Retinal pigment epithelial cell (primary cell): ENCODE results near the gene DUOX1.
"Not testable (repeated sequence)": the region's sequence is repeated elsewhere in the genome, so short reads cannot be mapped to it uniquely, and the experiment has no call there.

ENCODE experiments used
- DNase-seq: peaks from one replicate; pipeline ENCODE4 v3.0.0-alpha.2; 2010; ENCODE audit warnings: low read depth
- H3K4me3 ChIP-seq: 2 replicates; pipeline ENCODE4 v1.5.1; 2011; ENCODE audit warnings: mild to moderate bottlenecking, low read length, control low read depth, moderate library complexity
- CTCF ChIP-seq: conservative IDR thresholded peaks from 2 replicates; pipeline ENCODE4 v1.5.1; 2011; ENCODE audit warnings: low read depth, low read length, control low read depth, inconsistent platforms

DUOX1 gene

GRCh38 chr15:45129651-45130129 is at the start of gene DUOX1, which contains the start of gene DUOXA1:
Gene DUOX1 (plus strand): TSS chr15:45129994. CDS start chr15:45131967, 1,973 bp downstream.
Gene DUOXA1 (minus strand): TSS chr15:45129879. CDS start chr15:45123014, 6,865 bp downstream.
- H3K4me3 ChIP-seq = no peak within 1 kb of the TSS
- TF ChIP-seq CTCF = no peak
- no peak for DNase-seq

DNA sequence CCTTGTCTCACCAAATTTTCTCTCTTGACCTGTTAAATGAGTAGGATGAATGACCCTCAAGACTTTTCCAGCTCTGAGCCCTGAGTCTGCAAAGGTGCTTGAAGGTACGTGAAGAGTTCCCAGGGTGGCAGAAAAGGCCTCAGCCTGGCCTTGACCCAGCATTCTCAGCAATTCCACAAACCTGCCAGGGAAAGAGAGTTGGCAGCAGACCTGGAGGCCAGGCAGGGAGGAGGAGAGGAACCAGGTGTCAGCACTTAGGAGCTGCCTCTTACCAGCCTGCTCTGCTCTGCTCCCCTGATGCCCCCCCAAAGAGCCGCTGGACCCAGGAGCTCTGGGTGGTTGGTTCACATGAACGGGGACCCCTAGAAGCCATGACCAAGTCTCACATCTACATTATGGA is 49.2 kb upstream of the DUOX1 start:
- not testable (repeated sequence) for DNase-seq, H3K4me3 ChIP-seq

- H3K4me3 ChIP-seq, DNase-seq: not testable (repeated sequence)
Measured at GRCh38 chr15:45082412-45082811, 47.4 kb upstream of the DUOX1 start.

GRCh38 chr15:45083223-45083622 is 46.6 kb upstream of the DUOX1 start:
- no peak overlapping the region for H3K4me3 ChIP-seq
- TF ChIP-seq CTCF = no peak
- no peak for DNase-seq

- no peak overlapping the region for H3K4me3 ChIP-seq
- no peak for DNase-seq
- no peak for TF ChIP-seq CTCF
Measured at GRCh38 chr15:45084163-45084562, 45.6 kb upstream of the DUOX1 start.

- TF ChIP-seq CTCF = no peak
Measured at GRCh38 chr15:45087513-45087912, 42.3 kb upstream of the DUOX1 start.

GRCh38 chr15:45088801-45089711 is 40.7 kb upstream of the DUOX1 start:
- no peak for TF ChIP-seq CTCF
- no peak overlapping the region for H3K4me3 ChIP-seq
- DNase-seq = no peak

More at GRCh38 chr15:45087513-45087912, 42.3 kb upstream of the DUOX1 start:
- no peak for DNase-seq
- H3K4me3 ChIP-seq = no peak overlapping the region
